ENCODE measurements around the gene SCN3B.

DNA sequence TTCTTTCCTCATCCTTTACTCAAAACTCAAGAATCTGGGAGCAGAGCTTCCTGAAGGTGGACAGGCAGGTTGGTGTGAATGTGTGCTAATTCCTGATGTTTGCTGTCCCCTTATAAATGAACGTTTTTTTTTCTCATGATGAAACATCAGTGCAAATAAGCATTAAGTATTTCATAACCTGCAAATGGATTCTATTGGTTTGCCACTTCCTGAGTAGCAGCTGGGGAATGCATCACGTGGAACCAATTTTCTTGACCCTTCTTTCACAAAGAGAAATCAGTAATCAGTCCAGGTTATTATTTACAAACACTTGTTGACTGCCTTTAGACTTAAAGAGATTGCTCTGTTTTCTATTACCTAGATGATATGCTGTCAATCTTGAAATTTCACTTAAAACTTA, 40.1 kb upstream of the SCN3B start:
- no peak for TF ChIP-seq EZH2phosphoT487 (IDR thresholded peaks at IDR 0.05)
- TF ChIP-seq EZH2 (IDR thresholded peaks at IDR 0.05) = no peak
- TF ChIP-seq, protein P1, sequence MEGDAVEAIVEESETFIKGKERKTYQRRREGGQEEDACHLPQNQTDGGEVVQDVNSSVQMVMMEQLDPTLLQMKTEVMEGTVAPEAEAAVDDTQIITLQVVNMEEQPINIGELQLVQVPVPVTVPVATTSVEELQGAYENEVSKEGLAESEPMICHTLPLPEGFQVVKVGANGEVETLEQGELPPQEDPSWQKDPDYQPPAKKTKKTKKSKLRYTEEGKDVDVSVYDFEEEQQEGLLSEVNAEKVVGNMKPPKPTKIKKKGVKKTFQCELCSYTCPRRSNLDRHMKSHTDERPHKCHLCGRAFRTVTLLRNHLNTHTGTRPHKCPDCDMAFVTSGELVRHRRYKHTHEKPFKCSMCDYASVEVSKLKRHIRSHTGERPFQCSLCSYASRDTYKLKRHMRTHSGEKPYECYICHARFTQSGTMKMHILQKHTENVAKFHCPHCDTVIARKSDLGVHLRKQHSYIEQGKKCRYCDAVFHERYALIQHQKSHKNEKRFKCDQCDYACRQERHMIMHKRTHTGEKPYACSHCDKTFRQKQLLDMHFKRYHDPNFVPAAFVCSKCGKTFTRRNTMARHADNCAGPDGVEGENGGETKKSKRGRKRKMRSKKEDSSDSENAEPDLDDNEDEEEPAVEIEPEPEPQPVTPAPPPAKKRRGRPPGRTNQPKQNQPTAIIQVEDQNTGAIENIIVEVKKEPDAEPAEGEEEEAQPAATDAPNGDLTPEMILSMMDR (IDR thresholded peaks at IDR 0.05) = no peak

All from neural progenitor cell (in vitro differentiated cells).